CD4-positive, CD25-positive, alpha-beta regulatory T cell (primary cell): ENCODE data around the gene RSPH1. TPM values are rescaled to one million over a fixed set of nuclear protein-coding genes. Genes with fewer than 3 reads are reported as not detected.

Experiments used
- ATAC-seq, 2 donors: fragments of 150-1000 bp; cut with Tn5 transposase; one replicate each; pipeline ENCODE4 v1.10.0; 2021; ENCODE audit warnings: low read depth in 2 of 2, moderate number of reproducible peaks in 2 of 2, moderate library complexity in 1 of 2
- DNase-seq, 3 donors: peaks; one replicate each; pipeline versions ENCODE4 v3.0.0 to v3.0.0-alpha.2; 2012 to 2022; ENCODE audit warnings: mixed read lengths in 1 of 3
- H3K27ac ChIP-seq: one replicate; pipeline ENCODE4 v1.7.0; 2013; ENCODE audit warnings: mild to moderate bottlenecking, low read length; ENCODE audit not compliant: insufficient read depth, poor library complexity, severe bottlenecking
- H3K27me3 ChIP-seq: one replicate; pipeline ENCODE4 v1.7.0; 2013; ENCODE audit warnings: low read length; ENCODE audit not compliant: control insufficient read depth, insufficient read depth
- H3K36me3 ChIP-seq: one replicate; pipeline ENCODE4 v1.7.0; 2013; ENCODE audit warnings: mild to moderate bottlenecking, low read length, moderate library complexity; ENCODE audit not compliant: control insufficient read depth, insufficient read depth
- H3K4me1 ChIP-seq: 2 replicates; pipeline ENCODE4 v1.7.0; 2013; ENCODE audit warnings: mild to moderate bottlenecking, low read length; ENCODE audit not compliant: insufficient read depth, control insufficient read depth, poor library complexity, severe bottlenecking
- H3K4me3 ChIP-seq: one replicate; pipeline ENCODE4 v1.7.0; 2013; ENCODE audit warnings: low read depth, mild to moderate bottlenecking, low read length, moderate library complexity
- H3K9me3 ChIP-seq, 2 experiments: 1 replicate in 1 of 2; 2 replicates in 1 of 2; pipeline ENCODE4 v1.7.0; 2013; ENCODE audit warnings: low read length in 2 of 2, mild to moderate bottlenecking in 1 of 2, moderate library complexity in 1 of 2; ENCODE audit not compliant: control insufficient read depth in 2 of 2
- H3K27ac Mint-ChIP-seq, 3 donors: one replicate each; pipeline ENCODE4 v1.8.0; 2020 to 2022; ENCODE audit warnings: mild to moderate bottlenecking in 3 of 3, mixed read lengths in 3 of 3, moderate library complexity in 2 of 3
- H3K27me3 Mint-ChIP-seq: one replicate; pipeline ENCODE4 v1.8.0; 2022; ENCODE audit warnings: mild to moderate bottlenecking, mixed read lengths
- H3K36me3 Mint-ChIP-seq: one replicate; pipeline ENCODE4 v1.8.0; 2020; ENCODE audit warnings: mixed read lengths
- H3K4me1 Mint-ChIP-seq, 4 donors: one replicate each; pipeline ENCODE4 v1.8.0; 2020 to 2022; ENCODE audit warnings: mixed read lengths in 4 of 4, mild to moderate bottlenecking in 1 of 4
- H3K4me3 Mint-ChIP-seq, 4 donors: one replicate each; pipeline ENCODE4 v1.8.0; 2020 to 2022; ENCODE audit warnings: mild to moderate bottlenecking in 4 of 4, mixed read lengths in 4 of 4, moderate library complexity in 3 of 4
- H3K9me3 Mint-ChIP-seq, 7 donors: one replicate each; pipeline ENCODE4 v1.8.0; 2020 to 2022; ENCODE audit warnings: mixed read lengths in 7 of 7, mild to moderate bottlenecking in 3 of 7, moderate library complexity in 2 of 7
- polyA plus RNA-seq, 4 donors: library from polyadenylated mRNA; unstranded; fragments of 300-500 nt; fragmentation: Illumina TruSeq; gene quantifications; one replicate each; pipeline ENCODE4 v1.2.3, GENCODE V29; 2021
- total RNA-seq: library from RNA; stranded (reverse); gene quantifications from one replicate; pipeline ENCODE4 v1.2.3, GENCODE V29; 2022

RSPH1 gene
- total and polyA plus RNA-seq, 5 donors from 2014 or later, result 0.25 TPM; not detected in 4

DNA sequence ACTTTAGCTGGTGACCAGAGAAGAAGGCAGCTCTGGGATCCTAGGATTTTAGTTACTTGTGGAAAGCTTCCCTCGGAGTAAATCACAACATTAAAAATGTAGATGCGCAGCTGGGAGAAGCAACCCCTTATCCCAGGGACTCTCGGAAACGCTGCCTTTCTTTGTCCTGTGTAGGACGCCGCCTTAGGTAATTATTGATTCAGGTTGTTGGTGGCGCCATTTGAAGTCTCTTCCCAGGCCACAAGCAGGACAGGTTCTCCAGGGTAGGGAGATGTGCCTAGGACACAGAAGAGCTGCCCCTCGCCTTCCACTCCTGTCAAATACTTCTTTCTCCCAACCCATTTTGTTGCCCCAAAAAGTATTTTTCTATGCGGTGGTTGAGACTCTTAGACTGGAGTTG is 27.9 kb upstream of the RSPH1 start:
- peaks cover 18 to 53% (median 44%) of the 10 kb centered on the region in 4 donors for H3K4me1 Mint-ChIP-seq
- Histone ChIP-seq H3K9me3 (no peaks in the 10 kb centered on the region), H3K4me3 (no peak overlapping the region)

DNA sequence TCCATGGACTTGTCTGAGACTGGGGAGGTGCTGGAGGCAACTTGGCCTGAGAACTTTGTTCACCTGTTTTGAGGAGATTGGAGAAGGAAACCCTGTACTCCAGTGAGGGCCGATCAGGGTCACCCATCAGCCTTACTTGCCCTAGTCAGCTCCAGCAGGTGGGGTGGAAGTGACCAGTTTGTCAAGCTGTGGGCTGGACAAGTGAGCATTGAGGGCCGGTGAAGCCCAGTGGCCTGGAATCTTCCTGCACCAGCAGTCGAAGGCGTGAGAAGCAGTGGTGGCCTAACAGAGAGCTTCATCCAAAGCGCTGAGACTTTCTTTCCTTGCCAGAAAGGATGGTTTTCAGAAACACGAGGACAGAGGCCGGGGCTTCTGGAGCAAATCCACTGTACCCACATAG is 27.2 kb upstream of the RSPH1 start:
- H3K4me1 Mint-ChIP-seq, result peaks cover 18 to 48% (median 44%) of the 10 kb centered on the region in 4 donors
- H3K36me3 Mint-ChIP-seq, result peaks cover 33% of the 10 kb centered on the region
- peaks cover 33% of the 10 kb centered on the region for H3K36me3 ChIP-seq
- peaks cover 20% of the 10 kb centered on the region for H3K4me1 ChIP-seq
- H3K9me3 Mint-ChIP-seq, result no peaks in the 10 kb centered on the region
- H3K4me3 ChIP-seq, result no peak overlapping the region
- H3K27ac ChIP-seq, result no peak overlapping the region
- no peaks in the 10 kb centered on the region for H3K27me3 Mint-ChIP-seq
- H3K27me3 ChIP-seq, result no peaks in the 10 kb centered on the region
- no peak overlapping the region for H3K27ac Mint-ChIP-seq
- no peaks in the 10 kb centered on the region for H3K9me3 ChIP-seq
- DNase-seq (no peak), ATAC-seq (no peak)
- no peak overlapping the region for H3K4me3 Mint-ChIP-seq

More for the DNA sequence above, 27.9 kb upstream of the RSPH1 start:
- no peak overlapping the region for H3K4me3 Mint-ChIP-seq
- no peaks in the 10 kb centered on the region for H3K27me3 ChIP-seq
- peaks cover 27% of the 10 kb centered on the region for H3K36me3 Mint-ChIP-seq
- H3K27ac ChIP-seq, result no peak overlapping the region
- H3K36me3 ChIP-seq, result peaks cover 27% of the 10 kb centered on the region
- no peaks in the 10 kb centered on the region for H3K9me3 Mint-ChIP-seq
- H3K27ac Mint-ChIP-seq, result peak overlapping the region in 1 of 3 donors; percentile 90
- H3K4me1 ChIP-seq, result peaks cover 25% of the 10 kb centered on the region
- ATAC-seq (no peak), DNase-seq (no peak)
- no peaks in the 10 kb centered on the region for H3K27me3 Mint-ChIP-seq

DNA sequence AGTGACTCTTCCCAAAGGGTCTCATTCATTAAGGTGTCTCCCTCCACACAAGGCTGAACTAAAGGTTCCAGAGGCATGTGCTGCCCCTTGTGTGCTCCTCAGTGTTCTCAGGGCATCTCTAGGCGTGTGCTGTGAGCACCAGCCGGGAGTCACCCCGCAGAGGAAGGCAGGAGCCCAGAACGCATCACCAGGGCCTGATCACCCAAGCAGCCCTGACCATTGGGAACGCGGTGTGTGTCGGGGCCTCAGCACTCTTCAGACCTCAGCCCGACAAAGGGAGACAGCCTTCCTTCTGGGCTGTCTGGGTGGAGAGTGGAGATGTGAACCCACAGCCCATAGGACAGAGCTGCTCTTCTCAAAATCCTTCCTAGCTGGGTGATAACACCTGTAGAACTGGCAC is 26.7 kb upstream of the RSPH1 start:
- DNase-seq (no peak), ATAC-seq (no peak)
- no peaks in the 10 kb centered on the region for H3K27me3 Mint-ChIP-seq
- Histone ChIP-seq H3K4me1 (peaks cover 16% of the 10 kb centered on the region), H3K36me3 (peaks cover 35% of the 10 kb centered on the region), H3K27ac (no peak overlapping the region), H3K9me3 (no peaks in the 10 kb centered on the region), H3K27me3 (no peaks in the 10 kb centered on the region), H3K4me3 (no peak overlapping the region)
- H3K9me3 Mint-ChIP-seq, result no peaks in the 10 kb centered on the region
- H3K27ac Mint-ChIP-seq, result no peak overlapping the region
- peaks cover 34% of the 10 kb centered on the region for H3K36me3 Mint-ChIP-seq
- peaks cover 15 to 47% (median 41%) of the 10 kb centered on the region in 4 donors for H3K4me1 Mint-ChIP-seq
- H3K4me3 Mint-ChIP-seq, result no peak overlapping the region

DNA sequence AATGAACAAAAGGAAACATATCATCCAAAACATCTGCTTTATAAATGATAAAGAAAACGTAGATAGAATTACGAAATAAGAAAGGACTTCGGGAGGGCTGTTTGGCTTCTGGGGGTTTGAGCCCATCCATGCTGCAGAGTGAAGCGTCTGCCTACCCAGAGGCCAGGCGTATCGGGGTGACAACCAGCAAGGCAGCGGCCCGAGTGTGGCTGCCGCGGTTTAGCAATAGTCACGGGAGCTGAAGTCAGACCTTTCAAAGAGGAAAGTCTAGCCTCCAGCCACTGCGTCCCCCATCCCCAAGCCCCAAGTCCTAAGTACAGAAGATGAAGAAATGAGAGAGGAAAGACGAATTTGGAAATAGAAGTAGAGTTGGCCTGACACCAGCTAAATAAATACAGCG is 26.2 kb upstream of the RSPH1 start:
- Histone ChIP-seq H3K4me3 (no peak overlapping the region), H3K9me3 (no peaks in the 10 kb centered on the region), H3K36me3 (peaks cover 37% of the 10 kb centered on the region), H3K27me3 (no peaks in the 10 kb centered on the region), H3K27ac (no peak overlapping the region), H3K4me1 (peaks cover 11% of the 10 kb centered on the region)
- Mint-ChIP-seq H3K9me3 (no peaks in the 10 kb centered on the region), H3K27ac (no peak overlapping the region), H3K4me1 (peaks cover 13 to 47% (median 37%) of the 10 kb centered on the region in 4 donors), H3K27me3 (no peaks in the 10 kb centered on the region), H3K4me3 (no peak overlapping the region), H3K36me3 (peaks cover 39% of the 10 kb centered on the region)
- ATAC-seq (no peak), DNase-seq (no peak)

DNA sequence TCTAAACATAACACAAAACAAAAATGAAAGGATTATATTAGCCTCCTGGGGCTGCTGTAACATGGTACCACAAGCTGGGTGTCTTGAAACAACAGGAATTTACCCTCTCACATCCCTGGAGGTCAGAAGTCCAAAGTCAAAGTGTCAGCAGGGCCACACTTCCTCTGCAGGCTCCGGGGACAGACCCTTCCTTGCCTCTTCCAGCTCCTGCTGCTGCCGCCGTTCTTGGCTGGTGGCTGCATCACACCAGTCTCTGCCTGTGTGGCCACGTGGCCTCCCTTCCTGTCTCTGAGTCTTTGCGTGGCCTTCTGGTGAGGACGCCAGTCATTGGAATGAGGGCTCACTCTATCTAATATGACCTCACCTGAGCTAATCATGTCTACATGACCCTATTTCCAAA is 25.8 kb upstream of the RSPH1 start:
- H3K9me3 ChIP-seq, result no peaks in the 10 kb centered on the region
- no peak overlapping the region for H3K4me3 ChIP-seq
- peaks cover 37% of the 10 kb centered on the region for H3K36me3 ChIP-seq
- Mint-ChIP-seq H3K27me3 (no peaks in the 10 kb centered on the region), H3K4me3 (no peak overlapping the region), H3K4me1 (peaks cover 13 to 47% (median 35%) of the 10 kb centered on the region in 4 donors), H3K27ac (no peak overlapping the region), H3K9me3 (no peaks in the 10 kb centered on the region), H3K36me3 (peaks cover 44% of the 10 kb centered on the region)
- ATAC-seq (no peak), DNase-seq (no peak)
- H3K27me3 ChIP-seq, result no peaks in the 10 kb centered on the region
- H3K4me1 ChIP-seq, result peaks cover 6% of the 10 kb centered on the region
- H3K27ac ChIP-seq, result no peak overlapping the region

DNA sequence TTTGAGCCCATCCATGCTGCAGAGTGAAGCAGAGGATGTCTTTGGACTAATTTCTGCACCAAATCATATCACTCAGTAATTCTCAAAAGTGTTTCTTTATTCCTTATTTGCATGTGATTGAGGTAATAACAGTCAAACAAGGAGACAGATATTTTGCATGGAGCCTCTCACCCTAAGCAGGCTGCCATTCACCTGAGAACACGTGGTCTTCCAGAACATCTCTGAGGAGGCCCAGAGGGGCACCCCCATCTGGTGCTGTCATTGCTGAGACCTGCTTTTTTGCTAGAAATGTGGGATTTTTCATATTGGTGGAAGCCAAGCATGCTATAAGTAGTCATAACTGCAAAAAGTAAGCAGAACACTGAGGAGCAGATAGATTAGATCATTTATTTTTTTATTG is 25.4 kb upstream of the RSPH1 start:
- Mint-ChIP-seq H3K27me3 (no peaks in the 10 kb centered on the region), H3K9me3 (no peaks in the 10 kb centered on the region), H3K27ac (peak overlapping the region in 1 of 3 donors; percentile 54), H3K36me3 (peaks cover 48% of the 10 kb centered on the region), H3K4me1 (peaks cover 13 to 49% (median 32%) of the 10 kb centered on the region in 4 donors), H3K4me3 (no peak overlapping the region)
- no peak overlapping the region for H3K4me3 ChIP-seq
- no peak overlapping the region for H3K27ac ChIP-seq
- H3K36me3 ChIP-seq, result peaks cover 37% of the 10 kb centered on the region
- no peaks in the 10 kb centered on the region for H3K27me3 ChIP-seq
- DNase-seq (no peak), ATAC-seq (no peak)
- H3K9me3 ChIP-seq, result no peaks in the 10 kb centered on the region
- peaks cover 4% of the 10 kb centered on the region for H3K4me1 ChIP-seq

DNA sequence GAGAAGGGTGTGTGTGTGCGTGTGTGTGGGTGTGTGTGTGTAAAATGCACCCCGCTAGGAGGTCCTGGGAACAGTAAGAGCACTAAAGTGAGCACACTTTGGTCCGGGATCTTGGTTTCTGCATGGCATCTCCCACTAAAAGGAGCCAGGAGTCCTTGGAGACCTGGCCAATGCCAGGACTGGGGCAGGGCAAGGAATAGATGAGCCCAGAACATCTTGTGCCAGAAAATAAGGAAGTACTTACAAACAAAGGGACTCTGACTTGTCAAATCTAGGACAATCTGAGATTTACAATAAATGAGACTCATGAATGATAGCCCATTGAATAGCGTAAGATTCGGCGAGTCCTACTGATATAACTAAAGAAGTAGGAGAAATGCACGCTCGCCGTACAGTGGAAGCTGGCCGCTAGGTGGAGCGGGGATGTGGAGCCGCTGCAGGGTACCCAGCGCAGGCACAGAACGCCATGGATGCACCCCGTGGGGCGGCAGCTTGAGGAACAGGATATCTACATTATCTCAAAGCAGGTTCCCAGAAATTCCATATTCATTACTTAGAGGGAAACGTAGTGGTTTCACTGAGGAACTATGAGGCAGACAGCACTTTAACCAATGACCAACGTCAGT is 24.7 kb upstream of the RSPH1 start:
- ATAC-seq (no peak), DNase-seq (no peak)
- Mint-ChIP-seq H3K4me1 (peaks cover 9 to 49% (median 28%) of the 10 kb centered on the region in 4 donors), H3K27me3 (no peaks in the 10 kb centered on the region), H3K36me3 (peaks cover 48% of the 10 kb centered on the region), H3K27ac (no peak overlapping the region), H3K4me3 (no peak overlapping the region), H3K9me3 (no peaks in the 10 kb centered on the region)
- Histone ChIP-seq H3K36me3 (peaks cover 33% of the 10 kb centered on the region), H3K4me1 (peaks cover 9% of the 10 kb centered on the region), H3K27me3 (no peaks in the 10 kb centered on the region), H3K27ac (no peak overlapping the region), H3K9me3 (no peaks in the 10 kb centered on the region), H3K4me3 (no peak overlapping the region)

DNA sequence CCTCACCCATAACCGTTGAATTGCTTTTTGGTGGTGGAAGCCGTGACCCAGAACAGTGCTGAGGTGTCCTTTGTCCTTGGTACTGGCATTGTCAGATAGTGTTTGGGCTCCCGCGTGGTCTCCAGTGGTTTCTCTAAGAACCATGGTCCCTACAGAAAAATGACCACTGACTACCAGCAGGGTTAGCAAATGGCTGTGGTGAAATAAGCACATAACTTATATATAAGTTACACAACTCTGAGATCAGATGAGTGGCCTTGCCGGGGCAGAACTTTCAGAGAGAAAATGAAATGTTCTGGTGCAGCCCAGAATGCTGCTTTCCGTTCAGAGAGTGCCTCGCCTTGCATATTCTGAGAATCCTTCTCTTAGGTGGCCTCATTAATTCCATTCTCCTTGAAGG is 22.6 kb upstream of the RSPH1 start:
- H3K27ac Mint-ChIP-seq, result no peak overlapping the region

More for the DNA sequence above, 22.6 kb upstream of the RSPH1 start:
- no peak overlapping the region for H3K4me3 ChIP-seq
- H3K4me3 Mint-ChIP-seq, result no peak overlapping the region
- ATAC-seq (no peak), DNase-seq (no peak)
- no peak overlapping the region for H3K27ac ChIP-seq
- H3K4me1 Mint-ChIP-seq, result peaks cover 9 to 45% (median 23%) of the 10 kb centered on the region in 4 donors
- H3K36me3 ChIP-seq, result peaks cover 33% of the 10 kb centered on the region
- no peaks in the 10 kb centered on the region for H3K27me3 ChIP-seq
- H3K4me1 ChIP-seq, result peaks cover 22% of the 10 kb centered on the region
- H3K9me3 Mint-ChIP-seq, result no peaks in the 10 kb centered on the region
- H3K36me3 Mint-ChIP-seq, result peaks cover 43% of the 10 kb centered on the region
- H3K27me3 Mint-ChIP-seq, result no peaks in the 10 kb centered on the region
- no peaks in the 10 kb centered on the region for H3K9me3 ChIP-seq
